ENCODE data around the gene KCTD11. TPM values are rescaled to one million over a fixed set of nuclear protein-coding genes. Genes with fewer than 3 reads are reported as not detected.

The KCTD11 gene
- 6.8 TPM for polyA plus RNA-seq

GRCh38 chr17:7351665-7352502, at the start of gene KCTD11:
Gene KCTD11 (plus strand): TSS chr17:7352162.
- H3K27me3 Mint-ChIP-seq: no peaks in the 10 kb centered on the region
- H3K27ac Mint-ChIP-seq: peak within 1 kb of the TSS; percentile 82 to 99 (median 97)
- H3K4me3 Mint-ChIP-seq: peak within 1 kb of the TSS; percentile 87 to 96 (median 90)
- H3K4me1 Mint-ChIP-seq: peaks cover 9 to 23% (median 21%) of the 10 kb centered on the region in 3 donors
- H3K9me3 Mint-ChIP-seq: no peaks in the 10 kb centered on the region
- no peaks in the 10 kb centered on the region for H3K36me3 Mint-ChIP-seq

- peaks cover 4 to 6% (median 6%) of the 10 kb centered on the region in 3 donors for H3K4me1 Mint-ChIP-seq
- H3K27me3 Mint-ChIP-seq: peaks cover 5% of the 10 kb centered on the region
- H3K36me3 Mint-ChIP-seq: peaks cover 4% of the 10 kb centered on the region
- H3K9me3 Mint-ChIP-seq: no peaks in the 10 kb centered on the region
- H3K4me3 Mint-ChIP-seq: no peak overlapping the region
- peak overlapping the region in 1 of 3 donors; percentile 18 for H3K27ac Mint-ChIP-seq
Measured at GRCh38 chr17:7304179-7304578, 47.8 kb upstream of the KCTD11 start.

- peaks cover 2% of the 10 kb centered on the region for H3K27me3 Mint-ChIP-seq
- peak within 1 kb of the TSS; percentile 91 to 99 (median 96) for H3K4me3 Mint-ChIP-seq
- no peaks in the 10 kb centered on the region for H3K9me3 Mint-ChIP-seq
- H3K27ac Mint-ChIP-seq: peak within 1 kb of the TSS; percentile 95 to 100 (median 99)
- H3K4me1 Mint-ChIP-seq: peaks cover 14 to 28% (median 16%) of the 10 kb centered on the region in 3 donors
- H3K36me3 Mint-ChIP-seq: peaks cover 6% of the 10 kb centered on the region
Measured at GRCh38 chr17:7306911-7307685, 44.9 kb upstream of the KCTD11 start, which contains the start of gene EIF5A. Gene EIF5A (plus strand): TSS chr17:7307628. CDS start chr17:7309636, 2,008 bp downstream.

- Mint-ChIP-seq H3K4me1 (peaks cover 14 to 32% (median 18%) of the 10 kb centered on the region in 3 donors), H3K4me3 (peak overlapping the region; percentile 91 to 99 (median 96)), H3K36me3 (peaks cover 6% of the 10 kb centered on the region), H3K27ac (peak overlapping the region; percentile 95 to 100 (median 99)), H3K27me3 (peaks cover 2% of the 10 kb centered on the region), H3K9me3 (no peaks in the 10 kb centered on the region)
Measured at GRCh38 chr17:7307686-7308624, 44.0 kb upstream of the KCTD11 start.

- H3K9me3 Mint-ChIP-seq: no peaks in the 10 kb centered on the region
- peak overlapping the region; percentile 91 to 99 (median 96) for H3K4me3 Mint-ChIP-seq
- H3K27me3 Mint-ChIP-seq: peaks cover 2% of the 10 kb centered on the region
- H3K27ac Mint-ChIP-seq: peak overlapping the region; percentile 95 to 99 (median 99)
- peaks cover 6% of the 10 kb centered on the region for H3K36me3 Mint-ChIP-seq
- peaks cover 14 to 39% (median 23%) of the 10 kb centered on the region in 3 donors for H3K4me1 Mint-ChIP-seq
Measured at GRCh38 chr17:7308625-7309433, 43.1 kb upstream of the KCTD11 start.

- Mint-ChIP-seq H3K27me3 (peaks cover 2% of the 10 kb centered on the region), H3K4me1 (peaks cover 20 to 46% (median 26%) of the 10 kb centered on the region in 3 donors), H3K9me3 (no peaks in the 10 kb centered on the region), H3K27ac (peak overlapping the region; percentile 95 to 99 (median 99)), H3K36me3 (peaks cover 6% of the 10 kb centered on the region), H3K4me3 (peak overlapping the region; percentile 91 to 99 (median 96))
Measured at GRCh38 chr17:7309628-7310027, 42.3 kb upstream of the KCTD11 start.

GRCh38 chr17:7311110-7311705, 40.8 kb upstream of the KCTD11 start:
- peak overlapping the region in 2 of 3 donors; percentile 59 to 95 for H3K27ac Mint-ChIP-seq
- peak overlapping the region in 2 of 4 donors; percentile 75 to 91 for H3K4me3 Mint-ChIP-seq
- H3K27me3 Mint-ChIP-seq: peaks cover 2% of the 10 kb centered on the region
- H3K9me3 Mint-ChIP-seq: no peaks in the 10 kb centered on the region
- peaks cover 6% of the 10 kb centered on the region for H3K36me3 Mint-ChIP-seq
- H3K4me1 Mint-ChIP-seq: peaks cover 26 to 46% (median 27%) of the 10 kb centered on the region in 3 donors

GRCh38 chr17:7312432-7313087, 39.4 kb upstream of the KCTD11 start:
- no peaks in the 10 kb centered on the region for H3K9me3 Mint-ChIP-seq
- H3K4me3 Mint-ChIP-seq: peak overlapping the region in 3 of 4 donors; percentile 55 to 98 (median 78)
- H3K36me3 Mint-ChIP-seq: peaks cover 6% of the 10 kb centered on the region
- peak overlapping the region; percentile 86 to 99 (median 97) for H3K27ac Mint-ChIP-seq
- H3K4me1 Mint-ChIP-seq: peaks cover 27 to 46% (median 27%) of the 10 kb centered on the region in 3 donors
- H3K27me3 Mint-ChIP-seq: no peaks in the 10 kb centered on the region

GRCh38 chr17:7313088-7313889, 38.7 kb upstream of the KCTD11 start:
- Mint-ChIP-seq H3K9me3 (no peaks in the 10 kb centered on the region), H3K27me3 (no peaks in the 10 kb centered on the region), H3K4me3 (peak overlapping the region; percentile 78 to 98 (median 86)), H3K4me1 (peaks cover 27 to 46% (median 27%) of the 10 kb centered on the region in 3 donors), H3K27ac (peak overlapping the region; percentile 92 to 99 (median 97)), H3K36me3 (peaks cover 6% of the 10 kb centered on the region)

GRCh38 chr17:7313890-7314718, 37.9 kb upstream of the KCTD11 start:
- no peaks in the 10 kb centered on the region for H3K27me3 Mint-ChIP-seq
- no peaks in the 10 kb centered on the region for H3K9me3 Mint-ChIP-seq
- H3K4me1 Mint-ChIP-seq: peaks cover 23 to 43% (median 24%) of the 10 kb centered on the region in 3 donors
- peak overlapping the region; percentile 92 to 99 (median 97) for H3K27ac Mint-ChIP-seq
- peak overlapping the region; percentile 81 to 98 (median 90) for H3K4me3 Mint-ChIP-seq
- peaks cover 4% of the 10 kb centered on the region for H3K36me3 Mint-ChIP-seq
